ENCODE data around the gene PODXL2. TPM values are rescaled to one million over a fixed set of nuclear protein-coding genes. Genes with fewer than 3 reads are reported as not detected.

Gene PODXL2
- total RNA-seq, 3 donors from 2014 or later, result 8.8 to 10.6 (median 8.8) TPM

DNA sequence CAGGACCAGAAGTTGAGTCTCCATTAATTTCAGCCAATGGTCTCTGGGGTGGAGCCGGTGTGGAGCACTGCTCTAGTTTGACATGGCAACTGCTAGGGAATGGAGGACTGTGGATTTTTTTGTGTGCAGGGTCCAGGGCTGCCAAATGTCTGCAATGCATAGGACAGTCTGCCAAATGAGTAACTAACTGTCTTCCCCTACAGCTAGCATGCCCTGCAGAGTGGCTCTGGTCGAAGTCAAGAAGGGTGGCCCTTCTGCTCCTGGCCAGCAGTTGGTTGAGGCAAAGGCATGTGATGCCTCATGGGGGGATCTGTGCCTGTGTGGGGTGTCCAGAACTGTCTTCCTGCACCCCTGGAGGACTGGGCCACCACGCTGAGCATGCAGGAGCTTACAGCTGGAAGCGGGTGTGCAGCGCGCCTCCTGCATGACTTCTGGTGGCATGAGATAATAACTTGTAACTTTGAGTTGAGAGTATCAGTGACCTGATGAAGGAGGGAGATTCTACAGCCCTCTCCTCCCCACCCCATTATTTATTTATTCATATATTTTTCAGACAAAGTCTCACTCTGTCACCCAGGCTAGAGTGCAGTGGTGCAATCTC is 43.1 kb upstream of the PODXL2 start:
- TF ChIP-seq POLR2AphosphoS5 (IDR thresholded peaks at IDR 0.05) (no peak), POLR2A (IDR thresholded peaks at IDR 0.05) (no peak), CTCF (IDR thresholded peaks at IDR 0.05) (no peak)
- no peaks in the 10 kb centered on the region for H3K36me3 ChIP-seq
- H3K4me1 ChIP-seq, result peaks cover 7 to 10% of the 10 kb centered on the region in 2 donors
- no peak overlapping the region for H3K4me3 ChIP-seq
- no peak overlapping the region for H3K27ac ChIP-seq
- no peaks in the 10 kb centered on the region for H3K9me3 ChIP-seq
- no peak for DNase-seq (ENCODE audit: low spot score in 2 of 2)
- no peaks in the 10 kb centered on the region for H3K27me3 ChIP-seq
- intact Hi-C loops (cut with DNase I; ENCODE audit: low total_unique reads), result loop anchor here (5.0 kb wide), 1 partner anchor 301 kb away; no protein-coding TSS in a partner anchor

DNA sequence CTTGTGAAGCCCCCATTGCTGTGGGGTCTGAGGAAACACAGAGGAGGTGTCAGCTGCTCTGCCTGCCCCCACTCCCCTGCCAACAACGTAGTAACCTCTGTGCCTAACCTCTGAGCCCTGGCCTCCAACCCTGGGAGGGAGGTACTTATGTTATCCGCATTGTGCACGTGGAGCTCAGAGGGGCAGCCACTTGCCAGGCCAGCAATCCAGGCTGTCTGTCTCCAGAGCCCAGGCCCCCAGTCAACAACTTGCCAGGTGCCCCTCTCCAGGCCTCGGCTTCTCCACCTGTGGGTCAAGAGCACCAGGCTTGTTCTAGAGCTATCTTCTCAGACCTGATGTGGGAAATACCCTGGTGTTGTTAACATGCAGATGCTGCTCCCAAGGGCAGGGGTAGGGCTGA is 41.1 kb upstream of the PODXL2 start:
- intact Hi-C loops (cut with DNase I; ENCODE audit: low total_unique reads), result loop anchor here (5.0 kb wide), 1 partner anchor 299 kb away; no protein-coding TSS in a partner anchor
- Histone ChIP-seq H3K27me3 (no peaks in the 10 kb centered on the region), H3K27ac (peak overlapping the region in 1 of 2 donors; percentile 45), H3K4me3 (no peak overlapping the region), H3K4me1 (peaks cover 14% of the 10 kb centered on the region in 2 donors), H3K36me3 (no peaks in the 10 kb centered on the region), H3K9me3 (no peaks in the 10 kb centered on the region)
- no peak for DNase-seq (ENCODE audit: low spot score in 2 of 2)
- TF ChIP-seq CTCF (IDR thresholded peaks at IDR 0.05) (no peak), POLR2AphosphoS5 (IDR thresholded peaks at IDR 0.05) (no peak), POLR2A (IDR thresholded peaks at IDR 0.05) (no peak)

- Histone ChIP-seq H3K9me3 (no peaks in the 10 kb centered on the region), H3K27ac (peak overlapping the region; percentile 92 to 97), H3K4me1 (peaks cover 14% of the 10 kb centered on the region in 2 donors), H3K36me3 (no peaks in the 10 kb centered on the region), H3K27me3 (no peaks in the 10 kb centered on the region), H3K4me3 (peak overlapping the region; percentile 90 to 98 (median 94))
- TF ChIP-seq POLR2AphosphoS5 (IDR thresholded peaks at IDR 0.05) (no peak), CTCF (IDR thresholded peaks at IDR 0.05) (no peak), POLR2A (IDR thresholded peaks at IDR 0.05) (no peak)
- no peak for DNase-seq (ENCODE audit: low spot score in 2 of 2)
- intact Hi-C loops (cut with DNase I; ENCODE audit: low total_unique reads), result loop anchor here (5.0 kb wide), 1 partner anchor 298 kb away; no protein-coding TSS in a partner anchor
Observed at GRCh38 chr3:127588806-127589577, 40.0 kb upstream of the PODXL2 start.

- Histone ChIP-seq H3K27me3 (no peaks in the 10 kb centered on the region), H3K27ac (peak overlapping the region; percentile 92 to 97), H3K36me3 (no peaks in the 10 kb centered on the region), H3K4me1 (peaks cover 14% of the 10 kb centered on the region in 2 donors), H3K9me3 (no peaks in the 10 kb centered on the region), H3K4me3 (peak overlapping the region; percentile 90 to 98 (median 94))
- no peak for DNase-seq (ENCODE audit: low spot score in 2 of 2)
- intact Hi-C loops (cut with DNase I; ENCODE audit: low total_unique reads), result loop anchor here (5.0 kb wide), 1 partner anchor 298 kb away; no protein-coding TSS in a partner anchor
- TF ChIP-seq CTCF (IDR thresholded peaks at IDR 0.05) (no peak), POLR2AphosphoS5 (IDR thresholded peaks at IDR 0.05) (no peak), POLR2A (IDR thresholded peaks at IDR 0.05) (no peak)
Observed at GRCh38 chr3:127589600-127590281, 39.2 kb upstream of the PODXL2 start.

All from breast epithelium (tissue), 4 donors.